GM21381 (cell line): ENCODE results near the gene FOXA2.

Source experiments
- ATAC-seq: cut with Tn5 transposase; IDR thresholded peaks from one replicate; pipeline ENCODE4 v1.9.1; 2021; ENCODE audit warnings: mild to moderate bottlenecking, moderate library complexity; ENCODE audit not compliant: unreplicated experiment

The FOXA2 gene

DNA sequence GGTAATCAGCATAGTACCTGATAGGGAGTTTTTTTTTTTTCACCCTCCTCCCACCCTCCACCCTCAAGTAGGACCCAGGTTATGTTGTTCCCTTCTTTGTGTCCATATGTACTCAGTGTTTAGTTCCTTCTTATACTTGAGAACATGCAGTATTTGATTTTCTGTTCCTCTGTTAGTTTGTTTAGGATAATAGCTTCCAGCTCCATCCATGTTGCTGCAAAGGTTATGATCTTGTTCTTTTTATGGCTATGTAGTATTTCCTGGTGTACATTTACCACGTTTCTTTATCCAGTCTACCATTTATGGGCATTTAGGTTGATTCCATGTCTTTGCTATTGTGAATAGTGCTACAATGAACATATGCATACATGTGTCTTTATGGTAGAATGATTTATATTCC, 41.9 kb downstream of the FOXA2 start:
- no peak for ATAC-seq

GRCh38 chr20:22540832-22541231, 43.5 kb downstream of the FOXA2 start:
- no peak for ATAC-seq

DNA sequence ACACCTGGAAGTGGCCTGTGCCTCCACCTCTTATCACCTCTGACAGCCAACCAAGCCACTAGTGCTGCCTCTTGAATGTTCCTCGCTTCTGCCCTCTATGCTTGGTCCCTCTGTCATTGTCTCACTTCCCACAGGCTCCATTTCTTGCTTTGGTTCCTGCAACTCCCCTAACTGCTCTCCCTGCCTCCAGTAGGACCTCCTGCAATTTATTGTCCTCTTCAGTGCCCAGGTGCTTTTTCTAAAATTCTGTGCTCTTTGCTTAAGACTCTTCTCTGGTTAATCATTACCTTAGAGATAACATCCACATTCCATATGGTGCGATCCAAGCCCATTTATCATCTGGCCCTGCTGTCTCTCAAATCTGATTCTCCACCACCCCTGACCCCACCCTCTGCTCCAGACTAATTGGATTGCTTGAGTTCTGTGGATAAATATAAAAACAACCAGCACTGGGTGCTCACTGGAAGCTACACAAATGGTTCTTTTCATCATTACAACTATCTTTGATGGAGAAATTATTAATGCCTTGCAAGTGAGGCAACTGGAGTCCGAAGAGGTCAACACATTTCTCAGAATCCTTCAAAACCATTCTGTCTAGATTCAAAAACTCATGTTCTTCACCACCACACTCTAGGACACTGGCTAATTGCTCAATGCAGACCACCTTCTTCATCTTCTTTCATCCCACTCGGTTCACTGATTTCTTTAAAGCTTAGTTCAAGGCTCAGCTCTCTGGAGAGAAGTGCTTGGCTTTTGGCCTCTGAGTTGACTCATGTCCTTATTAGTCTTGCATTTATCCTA, 47.2 kb downstream of the FOXA2 start:
- ATAC-seq, result no peak

DNA sequence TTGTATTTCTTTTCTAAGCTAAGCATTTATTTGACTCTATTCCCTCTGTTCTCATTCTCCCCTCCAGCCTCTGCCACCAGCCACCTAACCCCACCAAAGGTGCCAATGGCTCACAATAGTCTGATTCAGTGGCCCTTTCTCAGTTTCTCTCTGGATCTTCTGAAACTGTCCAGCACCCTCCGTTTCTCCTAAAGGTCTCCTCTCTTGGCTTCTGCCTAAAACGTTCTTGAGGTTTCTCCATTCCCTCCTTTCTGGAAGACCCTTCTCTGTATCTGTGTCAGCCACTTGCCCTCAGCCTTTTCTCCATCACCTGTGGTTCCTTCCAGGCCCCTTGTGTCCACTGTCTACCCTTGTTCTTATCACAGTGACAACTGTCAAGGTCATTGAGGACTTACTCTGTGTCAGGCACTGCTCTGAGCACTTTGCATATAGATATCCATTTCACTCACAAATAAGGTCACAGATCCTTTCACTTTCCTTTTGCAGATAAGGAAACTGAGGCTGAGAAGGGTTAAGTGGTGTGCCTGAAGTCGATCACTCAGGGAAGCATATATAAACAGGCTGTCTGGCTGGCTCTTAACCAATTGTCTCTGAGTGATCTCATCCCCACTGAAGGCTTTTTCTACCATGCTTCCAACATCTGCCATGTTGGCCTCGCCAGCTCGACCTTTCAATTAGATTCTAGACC, 48.1 kb downstream of the FOXA2 start:
- ATAC-seq, result no peak

DNA sequence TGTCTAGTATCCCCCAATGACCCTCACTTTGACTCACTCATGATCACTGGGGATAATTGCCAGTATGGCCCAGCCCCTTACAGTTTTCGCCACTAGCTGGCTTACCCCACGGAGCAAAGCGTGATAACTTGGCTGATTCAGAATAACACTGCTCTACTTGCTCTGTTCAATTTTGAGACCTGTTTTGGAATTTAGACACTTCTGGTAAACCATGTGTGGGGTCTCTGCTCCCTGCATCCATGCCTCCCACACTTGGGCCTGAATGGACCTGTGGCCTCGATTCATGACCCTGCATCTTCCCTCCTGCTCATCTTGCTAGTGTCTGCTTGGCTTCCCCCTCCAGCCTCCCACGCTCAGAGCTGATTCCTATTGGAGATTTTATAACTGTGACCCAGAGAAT, 48.9 kb downstream of the FOXA2 start:
- ATAC-seq, result no peak

DNA sequence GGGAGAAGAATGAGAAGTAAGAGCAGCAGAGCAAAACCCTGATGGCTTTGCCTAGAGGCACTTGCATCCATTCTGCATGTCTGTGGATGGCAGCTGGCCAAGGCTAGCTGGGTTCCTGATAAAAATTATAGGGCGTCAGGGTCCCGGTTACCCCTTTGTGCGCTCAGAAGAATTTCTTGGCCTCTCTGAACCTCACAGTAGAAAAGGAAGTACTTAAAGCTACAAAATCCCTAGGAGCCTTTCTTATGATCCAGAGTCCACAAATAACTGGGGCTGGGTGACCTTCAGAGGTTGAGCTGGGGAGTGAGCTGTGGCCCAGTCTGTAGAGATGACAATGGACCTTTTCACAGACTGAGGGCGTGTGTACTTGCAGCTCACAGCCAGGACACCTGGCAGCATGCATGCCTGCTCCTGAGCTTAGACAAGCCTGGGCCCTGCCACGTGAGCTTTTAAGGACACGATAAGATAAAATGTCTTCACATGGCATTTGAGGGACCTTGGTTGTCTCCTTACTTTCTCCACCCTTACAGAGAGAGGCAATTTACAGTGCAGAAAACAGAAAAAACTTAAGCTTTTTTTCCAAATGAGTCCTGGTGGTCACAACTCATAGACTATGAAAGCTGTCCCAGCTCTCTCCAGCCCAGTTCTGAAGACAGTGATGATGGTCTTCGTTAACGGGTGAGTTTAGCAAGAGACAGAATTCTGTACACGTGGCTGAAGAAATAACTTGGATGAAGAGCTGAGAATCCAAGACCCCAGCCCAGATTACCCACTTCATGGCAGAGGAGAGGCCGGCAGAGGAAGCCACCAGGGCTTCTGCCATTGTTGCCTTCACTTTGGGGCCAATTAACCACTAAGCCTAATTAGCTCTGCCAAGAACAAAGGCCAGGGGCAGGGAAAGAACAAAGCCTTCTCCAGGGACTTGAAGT, 50.3 kb downstream of the FOXA2 start:
- ATAC-seq, result no peak

DNA sequence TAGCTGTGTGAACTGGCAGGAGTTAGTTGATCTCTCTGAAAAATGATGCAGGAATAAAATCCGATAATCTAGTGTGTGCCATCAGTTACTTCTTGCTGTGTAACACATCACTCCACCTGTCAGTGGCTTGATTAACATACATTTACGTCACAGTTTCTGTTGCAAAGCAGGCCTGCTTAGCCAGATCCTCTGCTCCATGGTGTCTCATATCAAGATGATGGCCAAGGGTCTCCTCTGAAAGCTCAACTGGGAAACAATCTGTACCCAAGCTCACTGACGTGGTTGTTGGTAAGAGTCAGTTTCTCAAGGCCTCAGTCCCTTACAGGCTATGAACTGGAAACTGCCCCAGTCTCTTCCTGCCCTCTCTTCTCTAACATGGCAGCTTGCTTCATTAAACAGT, 51.8 kb downstream of the FOXA2 start:
- ATAC-seq, result no peak

DNA sequence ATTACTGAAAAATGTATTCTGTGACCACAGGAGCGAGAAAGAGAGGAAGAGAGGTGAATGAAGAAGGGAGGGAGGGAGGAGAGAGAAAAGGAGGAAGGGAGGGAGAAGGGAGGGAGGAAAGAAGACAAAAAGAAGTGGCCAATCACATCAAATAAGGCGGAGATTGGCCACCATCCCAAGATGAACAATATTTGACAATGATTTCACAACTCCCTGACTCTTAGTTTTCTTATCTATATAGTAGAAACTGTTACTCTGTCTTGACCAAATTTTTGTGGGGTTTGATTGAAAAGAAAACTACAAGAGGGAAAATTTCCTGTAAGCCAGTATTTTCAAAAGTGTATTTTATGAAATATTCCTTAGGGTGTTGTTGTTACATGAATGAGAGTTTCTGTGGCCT, 52.6 kb downstream of the FOXA2 start:
- no peak for ATAC-seq

GRCh38 chr20:22531056-22531615, 53.2 kb downstream of the FOXA2 start:
- no peak for ATAC-seq
